OCI-LY3 (cell line): Measurements from ENCODE around the gene KRTAP20-3.

Source experiments
- CTCF ChIP-seq: fragments of 200-600, 300-600 bp; sonication (generic); IDR thresholded peaks from 2 replicates; pipeline ENCODE4 v1.5.1; 2014; ENCODE audit warnings: antibody characterized with exemption, low read length, low read depth
- EZH2phosphoT487 ChIP-seq: fragments of 200-600 bp; shearing (Covaris generic); IDR thresholded peaks from 2 replicates; pipeline ENCODE4 v1.6.1; 2018; ENCODE audit warnings: antibody characterized with exemption, mixed run types, low read depth

GRCh38 chr21:30615199-30615598 is 27.5 kb upstream of the KRTAP20-3 start:
- TF ChIP-seq CTCF, result no peak
- TF ChIP-seq EZH2phosphoT487, result no peak
